HepG2 (cell line): ENCODE data around the gene SHANK2. TPM values are rescaled to one million over a fixed set of nuclear protein-coding genes. Genes with fewer than 3 reads are reported as not detected.

Source experiments
- CTCF ChIP-seq: sonication (generic); formaldehyde crosslinking; IDR thresholded peaks from 2 replicates; pipeline ENCODE4 v1.5.0; 2020; ENCODE audit warnings: mild to moderate bottlenecking, missing genetic modification reagents, moderate library complexity
- DNMT1 ChIP-seq: sonication (generic); formaldehyde crosslinking; IDR thresholded peaks from 2 replicates; pipeline ENCODE4 v1.5.1; 2020; ENCODE audit warnings: mild to moderate bottlenecking, missing genetic modification reagents
- DPF2 ChIP-seq: sonication (generic); formaldehyde crosslinking; IDR thresholded peaks from 2 replicates; pipeline ENCODE4 v1.4.0; 2020; ENCODE audit warnings: mild to moderate bottlenecking, low read depth, missing genetic modification reagents, borderline replicate concordance
- FOXA1 ChIP-seq, 2 experiments: fragments of 450-650 bp in 1 of 2; sonication (generic) in 1 of 2; formaldehyde crosslinking in 1 of 2; IDR thresholded peaks; 2 replicates each; pipeline versions ENCODE4 v1.4.0 to v1.6.1; 2016 to 2020; ENCODE audit warnings: missing genetic modification reagents in 1 of 2
- HMGXB3 ChIP-seq: sonication (generic); formaldehyde crosslinking; IDR thresholded peaks from 2 replicates; pipeline ENCODE4 v1.4.0; 2020; ENCODE audit warnings: missing genetic modification reagents, borderline replicate concordance
- IKZF1 ChIP-seq: fragments of 450-650 bp; IDR thresholded peaks from 2 replicates; pipeline ENCODE4 v1.7.1; 2016
- PLRG1 ChIP-seq: fragments of 450-650 bp; conservative IDR thresholded peaks from 2 replicates; pipeline ENCODE4 v1.6.1; 2016
- SCMH1 ChIP-seq: sonication (generic); formaldehyde crosslinking; IDR thresholded peaks from 2 replicates; pipeline ENCODE4 v1.9.0; 2021; ENCODE audit warnings: missing genetic modification reagents, mild to moderate bottlenecking, borderline replicate concordance
- TRAFD1 ChIP-seq: sonication (generic); formaldehyde crosslinking; IDR thresholded peaks from 2 replicates; pipeline ENCODE4 v1.5.1; 2020; ENCODE audit warnings: missing genetic modification reagents, mild to moderate bottlenecking, borderline replicate concordance
- ZNF256 ChIP-seq: sonication (generic); formaldehyde crosslinking; conservative IDR thresholded peaks from 2 replicates; pipeline ENCODE4 v1.4.0; 2020; ENCODE audit warnings: missing genetic modification reagents
- ZNF275 ChIP-seq: sonication (generic); formaldehyde crosslinking; IDR thresholded peaks from 2 replicates; pipeline ENCODE4 v1.8.0; 2022; ENCODE audit warnings: missing genetic modification reagents, mild to moderate bottlenecking, inconsistent platforms, borderline replicate concordance
- ZNF430 ChIP-seq: sonication (generic); formaldehyde crosslinking; IDR thresholded peaks from 2 replicates; pipeline ENCODE4 v1.9.0; 2021; ENCODE audit warnings: mild to moderate bottlenecking, missing genetic modification reagents
- ZNF598 ChIP-seq: sonication (generic); formaldehyde crosslinking; IDR thresholded peaks from 2 replicates; pipeline ENCODE4 v1.5.1; 2020; ENCODE audit warnings: mild to moderate bottlenecking, missing genetic modification reagents, borderline replicate concordance
- polyA plus RNA-seq, 8 experiments: library from polyadenylated mRNA; depleted of rRNA in 3 of 8; stranded (reverse) in 7 of 8; unstranded in 1 of 8; fragments of >200 nt; fragmentation: Illumina TruSeq in 4 of 8; extraction: Trizol in 4 of 8; gene quantifications; 2 replicates each; pipeline versions ENCODE4 v1.2.1 to v1.2.3, GENCODE V29; 2011 to 2016; ENCODE audit warnings: low read depth in 4 of 8, missing spikeins in 1 of 8, mixed read lengths in 1 of 8; ENCODE audit not compliant: insufficient read depth in 1 of 8
- total RNA-seq, 5 experiments: library from RNA; depleted of rRNA; stranded (reverse); fragments of >200 nt; fragmentation: Illumina TruSeq; extraction: Trizol; gene quantifications; 2 replicates each; pipeline ENCODE4 v1.2.3, GENCODE V29; 2016; ENCODE audit warnings: low read depth in 1 of 5
- TF ChIP-seq, protein P1 (sequence below): sonication (generic); formaldehyde crosslinking; IDR thresholded peaks from 2 replicates; pipeline ENCODE4 v1.4.0; 2020; ENCODE audit warnings: missing genetic modification reagents
- TF ChIP-seq, protein P2 (sequence below): IDR thresholded peaks from 2 replicates; pipeline ENCODE4 v1.6.1; 2016; ENCODE audit warnings: mild to moderate bottlenecking, missing biosample characterization, missing genetic modification reagents
- TF ChIP-seq, protein P3 (sequence below): sonication (generic); formaldehyde crosslinking; IDR thresholded peaks from 2 replicates; pipeline ENCODE4 v1.8.0; 2023; ENCODE audit warnings: mild to moderate bottlenecking, missing genetic modification reagents

SHANK2 gene
- total and polyA plus RNA-seq, 2 of the 13 experiments (the other 11 are each of a cell fraction or from before 2014, with no cell fraction given): 10.2 to 13.0 TPM

DNA sequence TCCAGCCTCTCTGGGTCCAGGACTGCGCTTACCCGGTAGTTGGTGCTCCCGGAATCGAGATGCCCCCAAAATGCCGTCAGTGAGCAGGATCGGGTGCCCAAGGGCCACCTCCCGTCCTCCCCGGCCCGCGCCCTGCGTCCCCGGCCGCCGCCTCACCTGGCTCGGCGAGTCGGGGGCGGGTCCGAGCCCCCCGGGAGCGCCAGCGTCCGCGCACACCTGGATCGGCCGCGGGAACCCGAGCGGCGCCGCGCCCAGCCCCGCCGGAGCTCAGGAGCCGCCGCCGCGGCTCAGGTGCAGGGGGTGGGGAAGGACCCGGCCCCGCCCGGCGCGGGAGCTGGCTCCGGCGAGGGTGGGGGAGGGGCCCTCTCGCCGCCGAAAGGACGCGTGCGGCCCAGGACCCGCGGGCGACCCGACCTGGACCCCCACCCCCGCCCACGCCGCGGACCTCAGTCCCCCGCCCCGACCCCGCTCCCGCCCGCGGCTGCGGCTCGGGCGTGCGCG is at the start of gene SHANK2 (continued):
- no peak for TF ChIP-seq CTCF
- TF ChIP-seq, protein P1, sequence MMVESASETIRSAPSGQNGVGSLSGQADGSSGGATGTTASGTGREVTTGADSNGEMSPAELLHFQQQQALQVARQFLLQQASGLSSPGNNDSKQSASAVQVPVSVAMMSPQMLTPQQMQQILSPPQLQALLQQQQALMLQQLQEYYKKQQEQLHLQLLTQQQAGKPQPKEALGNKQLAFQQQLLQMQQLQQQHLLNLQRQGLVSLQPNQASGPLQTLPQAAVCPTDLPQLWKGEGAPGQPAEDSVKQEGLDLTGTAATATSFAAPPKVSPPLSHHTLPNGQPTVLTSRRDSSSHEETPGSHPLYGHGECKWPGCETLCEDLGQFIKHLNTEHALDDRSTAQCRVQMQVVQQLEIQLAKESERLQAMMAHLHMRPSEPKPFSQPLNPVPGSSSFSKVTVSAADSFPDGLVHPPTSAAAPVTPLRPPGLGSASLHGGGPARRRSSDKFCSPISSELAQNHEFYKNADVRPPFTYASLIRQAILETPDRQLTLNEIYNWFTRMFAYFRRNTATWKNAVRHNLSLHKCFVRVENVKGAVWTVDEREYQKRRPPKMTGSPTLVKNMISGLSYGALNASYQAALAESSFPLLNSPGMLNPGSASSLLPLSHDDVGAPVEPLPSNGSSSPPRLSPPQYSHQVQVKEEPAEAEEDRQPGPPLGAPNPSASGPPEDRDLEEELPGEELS (CRISPR knock-in tag): no peak
- TF ChIP-seq ZNF430 (CRISPR knock-in tag): no peak
- TF ChIP-seq DNMT1: no peak
- TF ChIP-seq ZNF598 (CRISPR knock-in tag): 0 out of 2 replicates have a peak, but pooled peaks have one; percentile 3
- no peak for TF ChIP-seq PLRG1
- no peak for TF ChIP-seq IKZF1
- no peak for TF ChIP-seq HMGXB3 (CRISPR knock-in tag)
- no peak for TF ChIP-seq TRAFD1
- TF ChIP-seq ZNF275: 0 out of 2 replicates have a peak, but pooled peaks have one; percentile 11
- TF ChIP-seq, protein P2, sequence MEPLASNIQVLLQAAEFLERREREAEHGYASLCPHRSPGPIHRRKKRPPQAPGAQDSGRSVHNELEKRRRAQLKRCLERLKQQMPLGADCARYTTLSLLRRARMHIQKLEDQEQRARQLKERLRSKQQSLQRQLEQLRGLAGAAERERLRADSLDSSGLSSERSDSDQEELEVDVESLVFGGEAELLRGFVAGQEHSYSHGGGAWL (CRISPR knock-in tag): no peak
- no peak for TF ChIP-seq DPF2 (CRISPR knock-in tag)
- TF ChIP-seq ZNF256: no peak
- TF ChIP-seq, protein P3, sequence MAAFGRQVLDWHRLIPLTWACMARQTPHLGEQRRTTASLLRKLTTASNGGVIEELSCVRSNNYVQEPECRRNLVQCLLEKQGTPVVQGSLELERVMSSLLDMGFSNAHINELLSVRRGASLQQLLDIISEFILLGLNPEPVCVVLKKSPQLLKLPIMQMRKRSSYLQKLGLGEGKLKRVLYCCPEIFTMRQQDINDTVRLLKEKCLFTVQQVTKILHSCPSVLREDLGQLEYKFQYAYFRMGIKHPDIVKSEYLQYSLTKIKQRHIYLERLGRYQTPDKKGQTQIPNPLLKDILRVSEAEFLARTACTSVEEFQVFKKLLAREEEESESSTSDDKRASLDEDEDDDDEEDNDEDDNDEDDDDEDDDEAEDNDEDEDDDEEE (CRISPR knock-in tag): 0 out of 2 replicates have a peak, but pooled peaks have one; percentile 41
- no peak for TF ChIP-seq FOXA1 (IDR thresholded peaks at IDR 0.05)
- no peak for TF ChIP-seq FOXA1 (CRISPR knock-in tag; IDR thresholded peaks at IDR 0.05)
- no peak for TF ChIP-seq SCMH1 (CRISPR knock-in tag)
